ENCODE data around the gene EIF6. TPM values are rescaled to one million over a fixed set of nuclear protein-coding genes. Genes with fewer than 3 reads are reported as not detected.
A peak's percentile ranks its signal among the peaks of the same experiment; 100 is the strongest.

EIF6 gene
- total and polyA plus RNA-seq, 2 of the 8 experiments (the other 6 are each of a cell fraction or from before 2014, with no cell fraction given): 184 to 319 TPM

GRCh38 chr20:35329435-35330139 lies 45.0 kb upstream of the EIF6 start:
- Histone ChIP-seq H3K4me3 (ENCODE audit: extremely low read depth in 1 of 4, insufficient read depth in 2 of 4, low read depth in 3 of 4, low read length in 4 of 4) (no peak overlapping the region), H3K14ac (ENCODE audit: insufficient read length) (no peak overlapping the region), H2AFZ (ENCODE audit: low read length) (no peak overlapping the region), H4K8ac (ENCODE audit: extremely low read depth, insufficient read depth, low read length) (no peak overlapping the region), H2BK12ac (ENCODE audit: low read depth, low read length) (no peak overlapping the region), H2BK5ac (ENCODE audit: low read depth, low read length) (peak overlapping the region; percentile 14; the same call in 1 of the 2 replicates), H3K27ac (ENCODE audit: low read depth, low read length) (no peak overlapping the region), H2BK120ac (replicated peaks; ENCODE audit: low read depth, low read length) (no peak overlapping the region), H3K56ac (replicated peaks; ENCODE audit: insufficient read length, low read depth, low read length) (no peak overlapping the region), H3K4ac (replicated peaks; ENCODE audit: insufficient read length, low read depth, low read length) (no peak overlapping the region), H2BK20ac (ENCODE audit: low read length) (no peak overlapping the region), H3K36me3 (ENCODE audit: control insufficient read depth in 2 of 4, insufficient read depth in 4 of 4, low read length in 3 of 4) (no peaks in the 10 kb centered on the region; a peak in 1 of 8 replicates), H2AK5ac (ENCODE audit: low read depth, low read length) (0 out of 2 replicates have a peak overlapping the region, but pooled peaks have one; percentile 65), H4K5ac (ENCODE audit: insufficient read length, low read depth, low read length) (no peak overlapping the region), H3K4me1 (replicated peaks in 1 of 4; ENCODE audit: control insufficient read depth in 3 of 4, insufficient read depth in 4 of 4, low read length in 3 of 4) (peaks cover 0 to 4% (median 1%) of the 10 kb centered on the region in 4 experiments; a peak in 2 of 7 replicates), H3K23ac (ENCODE audit: insufficient read length) (no peak overlapping the region), H3K4me2 (ENCODE audit: insufficient read depth in 1 of 2, low read depth in 2 of 2, low read length in 2 of 2) (no peak overlapping the region), H3K9ac (replicated peaks in 1 of 4; ENCODE audit: extremely low read depth in 1 of 4, low read depth in 3 of 4, low read length in 3 of 4) (no peak overlapping the region), H3K79me2 (ENCODE audit: control insufficient read depth in 1 of 2, insufficient read depth in 2 of 2, low read length in 2 of 2) (no peaks in the 10 kb centered on the region), H4K91ac (replicated peaks; ENCODE audit: insufficient read length, low read length) (no peak overlapping the region), H3K79me1 (ENCODE audit: low read depth, low read length) (no peaks in the 10 kb centered on the region), H4K20me1 (replicated peaks in 1 of 2; ENCODE audit: control insufficient read depth in 1 of 2, insufficient read depth in 2 of 2, low read length in 2 of 2) (no peaks in the 10 kb centered on the region), H3K18ac (ENCODE audit: extremely low read depth, low read length) (no peak overlapping the region), H3K27me3 (replicated peaks in 1 of 4; ENCODE audit: control insufficient read depth in 3 of 4, extremely low read depth in 1 of 4, insufficient read depth in 3 of 4, low read length in 3 of 4) (no peaks in the 10 kb centered on the region), H2BK15ac (ENCODE audit: low read length) (no peak overlapping the region), H3K9me3 (ENCODE audit: insufficient read depth in 2 of 2, low read depth in 1 of 2, low read length in 1 of 2) (no peaks in the 10 kb centered on the region), H3K23me2 (ENCODE audit: low read depth, low read length) (no peaks in the 10 kb centered on the region)
- CTCF ChIA-PET (ENCODE audit: partially characterized antibody): interaction anchor here (0.6 to 6.6 kb wide), 33 partner anchors 9 to 289 kb away, joined by 3 to 141 read pairs (median 4); partner anchors contain the start of gene GDF5
- 42% methylated on average over 4 of the region's 4 CpGs; no CpG with 5 or more reads in 1 of the 2 experiments for WGBS, 2 experiments (ENCODE audit: extremely low coverage in 1 of 2, insufficient coverage in 1 of 2, insufficient read length in 1 of 2, insufficient replicate concordance in 2 of 2, low coverage in 1 of 2, low lambda C conversion rate in 2 of 2, missing lambda C conversion rate in 1 of 2)
- DNase-seq (ENCODE audit: low read depth in 1 of 2, low spot score in 2 of 2) (peak in 1 of 2 experiments; percentile 89), FAIRE-seq (no peak)
- POLR2A ChIA-PET (ENCODE audit: partially characterized antibody): interaction anchor here (0.6 to 1.2 kb wide), 4 partner anchors 11 to 126 kb away, joined by 3 to 5 read pairs (median 3); partner anchors contain the start of gene CEP250
- TF ChIP-seq SIN3A (conservative IDR thresholded peaks at IDR 0.05 in 1 of 2, IDR thresholded peaks at IDR 0.05 in 1 of 2; ENCODE audit: low read depth in 1 of 2, low read length in 2 of 2): no peak
- TF ChIP-seq CEBPB (IDR thresholded peaks at IDR 0.05; ENCODE audit: low read depth, low read length): no peak
- TF ChIP-seq TAF1 (IDR thresholded peaks at IDR 0.05; ENCODE audit: low read depth, low read length): no peak
- TF ChIP-seq CHD1 (IDR thresholded peaks at IDR 0.05; ENCODE audit: low read depth, low read length): no peak
- TF ChIP-seq SAP30 (IDR thresholded peaks at IDR 0.05; ENCODE audit: insufficient read depth, insufficient replicate concordance, low read length): no peak
- TF ChIP-seq CTCF (IDR thresholded peaks at IDR 0.05; ENCODE audit: control extremely low read depth in 1 of 3, insufficient read depth in 1 of 3, low read depth in 1 of 3, low read length in 3 of 3): peak; percentile 80 to 93 (median 91)
- no peak for TF ChIP-seq KDM4A (IDR thresholded peaks at IDR 0.05; ENCODE audit: low read depth, low read length, severe bottlenecking)
- TF ChIP-seq NANOG (IDR thresholded peaks at IDR 0.05; ENCODE audit: insufficient read depth, low read depth, low read length, poor library complexity, severe bottlenecking): no peak
- no peak for TF ChIP-seq ASH2L (IDR thresholded peaks at IDR 0.05; ENCODE audit: low read length)

Measured in H1 (cell line).